WERI-Rb-1 (cell line): ENCODE results near the gene PTPRB.

Experiments
- DNase-seq: peaks from one replicate; pipeline ENCODE4 v3.0.0-alpha.2; 2020
- H3K27ac ChIP-seq: fragments of 250-450 bp; sonication (Bioruptor Pico); 2 replicates; pipeline ENCODE4 v1.5.1; 2020; ENCODE audit warnings: mild to moderate bottlenecking, moderate library complexity
- H3K27me3 ChIP-seq: fragments of 250-450 bp; sonication (Bioruptor Pico); 2 replicates; pipeline ENCODE4 v1.5.1; 2021; ENCODE audit warnings: mild to moderate bottlenecking, low read depth, moderate library complexity; ENCODE audit not compliant: insufficient read depth, severe bottlenecking
- H3K36me3 ChIP-seq: fragments of 250-450 bp; sonication (Bioruptor Pico); 2 replicates; pipeline ENCODE4 v1.5.1; 2020; ENCODE audit warnings: mild to moderate bottlenecking, moderate library complexity
- H3K4me3 ChIP-seq: 2 replicates; pipeline ENCODE4 v1.5.1; 2011; ENCODE audit warnings: low read depth, mild to moderate bottlenecking, control low read depth, low read length
- H3K9me3 ChIP-seq: fragments of 250-450 bp; sonication (Bioruptor Pico); 2 replicates; pipeline ENCODE4 v1.5.1; 2021; ENCODE audit warnings: mild to moderate bottlenecking, moderate library complexity; ENCODE audit not compliant: severe bottlenecking
- CTCF ChIP-seq: IDR thresholded peaks from 2 replicates; pipeline ENCODE4 v1.5.1; 2011; ENCODE audit warnings: low read depth, mild to moderate bottlenecking, control low read depth, inconsistent platforms, low read length

The PTPRB gene

GRCh38 chr12:70576341-70577282, 60.6 kb downstream of the PTPRB start:
- H3K27ac ChIP-seq: no peak overlapping the region
- no peaks in the 10 kb centered on the region for H3K36me3 ChIP-seq
- H3K4me3 ChIP-seq: no peak overlapping the region
- peak; percentile 11 for DNase-seq
- TF ChIP-seq CTCF: peak; percentile 54
- no peaks in the 10 kb centered on the region for H3K9me3 ChIP-seq
- no peaks in the 10 kb centered on the region for H3K27me3 ChIP-seq

- Histone ChIP-seq H3K9me3 (no peaks in the 10 kb centered on the region), H3K36me3 (no peaks in the 10 kb centered on the region)
- no peak for TF ChIP-seq CTCF
Measured at GRCh38 chr12:70571705-70572268, 65.4 kb downstream of the PTPRB start.

GRCh38 chr12:70571029-70571428, 66.2 kb downstream of the PTPRB start:
- no peaks in the 10 kb centered on the region for H3K36me3 ChIP-seq
- no peak overlapping the region for H3K27ac ChIP-seq
- TF ChIP-seq CTCF: no peak

More at GRCh38 chr12:70571705-70572268, 65.4 kb downstream of the PTPRB start:
- H3K4me3 ChIP-seq: no peak overlapping the region
- no peak overlapping the region for H3K27ac ChIP-seq
- no peaks in the 10 kb centered on the region for H3K27me3 ChIP-seq
- no peak for DNase-seq

GRCh38 chr12:70561550-70561949, 75.7 kb downstream of the PTPRB start:
- no peak for TF ChIP-seq CTCF

More at GRCh38 chr12:70571029-70571428, 66.2 kb downstream of the PTPRB start:
- Histone ChIP-seq H3K27me3 (no peaks in the 10 kb centered on the region), H3K9me3 (no peaks in the 10 kb centered on the region), H3K4me3 (no peak overlapping the region)
- DNase-seq: no peak

GRCh38 chr12:70560671-70561070, 76.6 kb downstream of the PTPRB start:
- no peak overlapping the region for H3K4me3 ChIP-seq
- H3K36me3 ChIP-seq: no peaks in the 10 kb centered on the region
- TF ChIP-seq CTCF: no peak
- no peak for DNase-seq
- no peak overlapping the region for H3K27ac ChIP-seq
- H3K9me3 ChIP-seq: peaks cover 2% of the 10 kb centered on the region
- H3K27me3 ChIP-seq: no peaks in the 10 kb centered on the region

More at GRCh38 chr12:70561550-70561949, 75.7 kb downstream of the PTPRB start:
- Histone ChIP-seq H3K27me3 (no peaks in the 10 kb centered on the region), H3K27ac (no peak overlapping the region), H3K4me3 (no peak overlapping the region), H3K9me3 (peaks cover 2% of the 10 kb centered on the region), H3K36me3 (no peaks in the 10 kb centered on the region)
- no peak for DNase-seq
